ENCODE measurements around the gene NINJ2.

The NINJ2 gene

DNA sequence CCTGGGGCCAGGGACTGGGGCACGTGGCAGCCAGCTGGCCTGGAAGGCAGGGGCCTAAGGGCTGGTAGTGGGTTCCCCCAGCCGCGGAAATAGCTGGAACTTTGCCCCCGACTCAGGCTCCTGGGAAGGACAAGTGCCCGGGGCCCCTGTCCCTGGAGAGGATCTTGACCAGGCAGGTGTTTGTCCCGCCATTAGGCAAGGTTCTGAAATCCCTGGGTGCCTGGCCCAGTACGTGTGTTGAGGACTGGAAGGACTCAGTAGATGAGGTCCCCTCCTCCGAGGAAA lies 109.3 kb downstream of the NINJ2 start:
- no peaks in the 10 kb centered on the region for H3K4me1 ChIP-seq (ENCODE audit: low read length)
- no peaks in the 10 kb centered on the region for H4K20me1 ChIP-seq (ENCODE audit: insufficient read depth, low read length)
- no peak overlapping the region for H3K4me3 ChIP-seq (ENCODE audit: low read length)
- peaks cover 13% of the 10 kb centered on the region for H3K27me3 ChIP-seq (ENCODE audit: low read depth, low read length)
- H3K9ac ChIP-seq (ENCODE audit: low read length) = no peak overlapping the region
- no peaks in the 10 kb centered on the region for H3K9me3 ChIP-seq (ENCODE audit: insufficient read depth, low read length)
- TF ChIP-seq, protein P1, sequence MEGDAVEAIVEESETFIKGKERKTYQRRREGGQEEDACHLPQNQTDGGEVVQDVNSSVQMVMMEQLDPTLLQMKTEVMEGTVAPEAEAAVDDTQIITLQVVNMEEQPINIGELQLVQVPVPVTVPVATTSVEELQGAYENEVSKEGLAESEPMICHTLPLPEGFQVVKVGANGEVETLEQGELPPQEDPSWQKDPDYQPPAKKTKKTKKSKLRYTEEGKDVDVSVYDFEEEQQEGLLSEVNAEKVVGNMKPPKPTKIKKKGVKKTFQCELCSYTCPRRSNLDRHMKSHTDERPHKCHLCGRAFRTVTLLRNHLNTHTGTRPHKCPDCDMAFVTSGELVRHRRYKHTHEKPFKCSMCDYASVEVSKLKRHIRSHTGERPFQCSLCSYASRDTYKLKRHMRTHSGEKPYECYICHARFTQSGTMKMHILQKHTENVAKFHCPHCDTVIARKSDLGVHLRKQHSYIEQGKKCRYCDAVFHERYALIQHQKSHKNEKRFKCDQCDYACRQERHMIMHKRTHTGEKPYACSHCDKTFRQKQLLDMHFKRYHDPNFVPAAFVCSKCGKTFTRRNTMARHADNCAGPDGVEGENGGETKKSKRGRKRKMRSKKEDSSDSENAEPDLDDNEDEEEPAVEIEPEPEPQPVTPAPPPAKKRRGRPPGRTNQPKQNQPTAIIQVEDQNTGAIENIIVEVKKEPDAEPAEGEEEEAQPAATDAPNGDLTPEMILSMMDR (IDR thresholded peaks at IDR 0.05; ENCODE audit: low read depth, low read length) = no peak
- TF ChIP-seq EZH2phosphoT487 (IDR thresholded peaks at IDR 0.05; ENCODE audit: low read depth) = no peak
- no peak overlapping the region for H3K4me2 ChIP-seq (ENCODE audit: low read length)
- H2AFZ ChIP-seq (ENCODE audit: low read depth, low read length) = no peak overlapping the region
- H3K79me2 ChIP-seq (ENCODE audit: low read length) = no peaks in the 10 kb centered on the region
- H3K27ac ChIP-seq (ENCODE audit: low read length) = no peak overlapping the region
- H3K36me3 ChIP-seq (replicated peaks; ENCODE audit: low read depth, low read length) = no peaks in the 10 kb centered on the region

DNA sequence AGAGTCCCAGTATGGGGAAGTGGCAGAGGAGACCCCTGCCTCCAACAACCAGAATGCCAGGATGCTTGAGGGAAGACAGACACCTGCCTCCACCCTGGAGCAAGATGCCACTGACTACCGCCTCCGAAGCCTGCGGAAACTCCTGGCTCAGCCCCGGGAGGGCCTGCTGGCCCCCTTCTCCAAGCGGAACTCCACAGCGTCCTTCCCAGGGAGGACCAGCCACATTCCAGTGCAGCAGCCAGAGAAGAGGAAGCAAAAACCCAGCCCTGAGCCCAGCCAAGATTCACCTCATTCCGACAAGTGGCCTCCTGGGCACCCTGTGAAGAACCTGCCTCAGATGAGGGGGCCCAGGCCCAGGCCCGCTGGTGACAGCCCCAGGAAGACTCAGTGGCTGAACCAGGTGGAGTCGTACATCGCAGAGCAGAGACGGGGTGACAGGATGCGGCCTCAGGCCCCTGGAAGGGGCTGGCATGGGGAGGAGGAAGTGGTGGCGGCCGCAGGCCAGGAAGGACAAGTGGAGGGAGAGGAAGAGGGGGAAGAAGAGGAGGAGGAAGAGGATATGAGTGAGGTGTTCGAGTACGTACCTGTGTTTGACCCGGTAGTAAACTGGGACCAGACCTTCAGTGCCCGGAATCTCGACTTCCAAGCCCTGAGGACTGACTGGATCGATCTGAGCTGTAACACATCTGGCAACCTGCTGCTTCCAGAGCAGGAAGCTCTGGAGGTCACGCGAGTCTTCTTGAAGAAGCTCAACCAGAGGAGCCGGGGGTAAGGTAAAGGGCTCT lies 109.8 kb downstream of the NINJ2 start:
- Histone ChIP-seq H3K27ac (ENCODE audit: low read length) (no peak overlapping the region), H4K20me1 (ENCODE audit: insufficient read depth, low read length) (no peaks in the 10 kb centered on the region), H3K4me3 (ENCODE audit: low read length) (no peak overlapping the region), H2AFZ (ENCODE audit: low read depth, low read length) (no peak overlapping the region), H3K9me3 (ENCODE audit: insufficient read depth, low read length) (no peaks in the 10 kb centered on the region), H3K9ac (ENCODE audit: low read length) (no peak overlapping the region), H3K4me1 (ENCODE audit: low read length) (no peaks in the 10 kb centered on the region), H3K27me3 (ENCODE audit: low read depth, low read length) (peaks cover 15% of the 10 kb centered on the region), H3K4me2 (ENCODE audit: low read length) (no peak overlapping the region), H3K36me3 (replicated peaks; ENCODE audit: low read depth, low read length) (no peaks in the 10 kb centered on the region), H3K79me2 (ENCODE audit: low read length) (no peaks in the 10 kb centered on the region)
- TF ChIP-seq, protein P1 (IDR thresholded peaks at IDR 0.05; ENCODE audit: low read depth, low read length) = no peak
- no peak for TF ChIP-seq EZH2phosphoT487 (IDR thresholded peaks at IDR 0.05; ENCODE audit: low read depth)

DNA sequence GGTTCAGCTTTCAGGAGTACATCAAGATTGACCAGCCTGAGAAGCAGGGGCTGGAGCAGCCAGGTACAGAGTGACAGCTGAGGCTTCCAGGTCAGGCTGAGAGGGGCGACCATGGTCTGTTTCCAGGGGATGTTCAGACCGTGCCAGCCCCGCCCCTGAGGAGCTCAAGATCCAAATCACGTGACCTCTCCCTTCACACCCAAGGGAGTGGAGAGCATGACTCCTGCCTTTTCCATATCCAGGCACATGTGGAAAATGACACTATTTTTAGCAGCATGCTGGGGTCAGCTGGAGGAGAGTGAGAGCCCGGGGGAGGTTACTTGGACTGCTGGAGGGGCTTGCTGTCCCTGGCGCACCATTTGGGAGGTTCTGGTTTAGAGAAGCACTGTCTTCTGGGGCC lies 110.8 kb downstream of the NINJ2 start:
- H3K9ac ChIP-seq (ENCODE audit: low read length) = no peak overlapping the region
- H3K27me3 ChIP-seq (ENCODE audit: low read depth, low read length) = peaks cover 23% of the 10 kb centered on the region
- no peaks in the 10 kb centered on the region for H3K9me3 ChIP-seq (ENCODE audit: insufficient read depth, low read length)
- no peak overlapping the region for H3K4me3 ChIP-seq (ENCODE audit: low read length)
- no peak for TF ChIP-seq EZH2phosphoT487 (IDR thresholded peaks at IDR 0.05; ENCODE audit: low read depth)
- TF ChIP-seq, protein P1 (IDR thresholded peaks at IDR 0.05; ENCODE audit: low read depth, low read length) = no peak
- H3K4me1 ChIP-seq (ENCODE audit: low read length) = 0 out of 2 replicates have a peak, but pooled peaks cover 2% of the 10 kb centered on the region
- H4K20me1 ChIP-seq (ENCODE audit: insufficient read depth, low read length) = no peaks in the 10 kb centered on the region
- H3K27ac ChIP-seq (ENCODE audit: low read length) = no peak overlapping the region
- H3K79me2 ChIP-seq (ENCODE audit: low read length) = no peaks in the 10 kb centered on the region
- H3K4me2 ChIP-seq (ENCODE audit: low read length) = no peak overlapping the region
- H3K36me3 ChIP-seq (replicated peaks; ENCODE audit: low read depth, low read length) = no peaks in the 10 kb centered on the region
- no peak overlapping the region for H2AFZ ChIP-seq (ENCODE audit: low read depth, low read length)

DNA sequence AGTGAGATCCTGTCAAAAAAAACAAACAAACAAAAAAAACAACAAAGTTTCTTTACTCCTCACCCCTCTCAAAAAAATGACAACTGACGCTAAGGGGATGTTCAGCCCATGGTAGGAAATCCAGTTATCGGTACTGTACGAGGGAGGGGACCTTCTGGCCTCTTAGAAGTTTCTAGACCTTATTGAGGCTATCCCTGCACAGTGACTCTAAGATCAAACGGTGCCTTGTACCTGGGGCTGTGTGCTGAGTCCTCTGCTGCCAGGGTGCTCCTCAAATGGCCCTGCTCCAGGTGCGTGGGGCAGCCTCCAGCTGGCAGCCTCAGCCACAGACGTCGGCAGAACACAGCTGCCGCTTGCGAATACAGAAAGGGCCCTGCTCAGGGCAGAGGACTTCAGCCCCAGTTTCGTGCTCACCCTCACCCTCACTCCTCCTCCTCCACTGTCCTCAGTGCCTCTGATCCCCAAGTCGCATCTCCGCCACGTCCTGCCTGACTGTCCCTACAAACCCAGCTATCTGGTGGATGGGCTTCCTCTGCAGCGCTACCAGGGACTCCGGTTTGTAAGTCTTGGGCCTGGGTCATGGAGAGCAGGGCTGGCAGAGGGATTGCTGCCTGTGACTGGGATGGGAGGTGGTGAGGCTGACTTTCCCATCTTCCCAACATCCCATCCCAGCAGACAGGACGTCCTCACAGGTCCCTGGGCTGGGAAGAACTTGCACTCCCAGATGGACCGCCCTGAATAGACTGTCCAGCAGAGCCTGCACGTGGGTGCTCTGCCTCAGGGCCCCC lies 112.6 kb downstream of the NINJ2 start:
- TF ChIP-seq, protein P1 (IDR thresholded peaks at IDR 0.05; ENCODE audit: low read depth, low read length) = no peak
- no peak for TF ChIP-seq EZH2phosphoT487 (IDR thresholded peaks at IDR 0.05; ENCODE audit: low read depth)
- H3K27me3 ChIP-seq (ENCODE audit: low read depth, low read length) = peaks cover 24% of the 10 kb centered on the region
- no peak overlapping the region for H3K4me3 ChIP-seq (ENCODE audit: low read length)
- H2AFZ ChIP-seq (ENCODE audit: low read depth, low read length) = no peak overlapping the region
- no peak overlapping the region for H3K4me2 ChIP-seq (ENCODE audit: low read length)
- no peak overlapping the region for H3K27ac ChIP-seq (ENCODE audit: low read length)
- H3K4me1 ChIP-seq (ENCODE audit: low read length) = peaks cover 13% of the 10 kb centered on the region; the same call in 1 of the 2 replicates
- no peaks in the 10 kb centered on the region for H3K36me3 ChIP-seq (replicated peaks; ENCODE audit: low read depth, low read length)
- no peaks in the 10 kb centered on the region for H4K20me1 ChIP-seq (ENCODE audit: insufficient read depth, low read length)
- no peaks in the 10 kb centered on the region for H3K9me3 ChIP-seq (ENCODE audit: insufficient read depth, low read length)
- no peak overlapping the region for H3K9ac ChIP-seq (ENCODE audit: low read length)
- H3K79me2 ChIP-seq (ENCODE audit: low read length) = no peaks in the 10 kb centered on the region

Measured in OCI-LY3 (cell line).